Fibroblast of lung (primary cell): Measurements from ENCODE around the gene ADCK1. TPM values are rescaled to one million over a fixed set of nuclear protein-coding genes. Genes with fewer than 3 reads are reported as not detected.

Experiments used
- DNase-seq, 2 donors: peaks; one replicate each; pipeline versions ENCODE4 v3.0.0 to v3.0.0-alpha.2; 2010; ENCODE audit warnings: low read depth in 2 of 2
- H2AFZ ChIP-seq: 2 replicates; pipeline ENCODE4 v1.5.1; 2012; ENCODE audit warnings: low read length, control low read depth, inconsistent platforms
- H3K27ac ChIP-seq: 2 replicates; pipeline ENCODE4 v1.5.1; 2011; ENCODE audit warnings: low read length, control low read depth; ENCODE audit not compliant: insufficient read depth
- H3K27me3 ChIP-seq: 2 replicates; pipeline ENCODE4 v1.5.1; 2011; ENCODE audit warnings: mild to moderate bottlenecking, low read length; ENCODE audit not compliant: control insufficient read depth, insufficient read depth
- H3K36me3 ChIP-seq: 2 replicates; pipeline ENCODE4 v1.5.1; 2011; ENCODE audit warnings: low read length; ENCODE audit not compliant: control insufficient read depth, insufficient read depth
- H3K4me1 ChIP-seq: 2 replicates; pipeline ENCODE4 v1.5.1; 2011; ENCODE audit warnings: low read length; ENCODE audit not compliant: control insufficient read depth, insufficient read depth; ENCODE audit errors: extremely low read depth
- H3K4me2 ChIP-seq: 2 replicates; pipeline ENCODE4 v1.5.1; 2011; ENCODE audit warnings: low read length, control low read depth; ENCODE audit not compliant: insufficient read depth; ENCODE audit errors: extremely low read depth
- H3K4me3 ChIP-seq, 4 experiments: fragments of 200-600 bp in 1 of 4; sonication (generic) in 1 of 4; replicated peaks in 1 of 4; 2 replicates each; pipeline ENCODE4 v1.5.1; 2011 to 2016; ENCODE audit warnings: low read length in 4 of 4, low read depth in 3 of 4, mild to moderate bottlenecking in 3 of 4, control low read depth in 2 of 4, inconsistent platforms in 1 of 4, mixed read lengths in 1 of 4; ENCODE audit not compliant: insufficient read depth in 1 of 4; ENCODE audit errors: control extremely low read depth in 1 of 4
- H3K79me2 ChIP-seq: 2 replicates; pipeline ENCODE4 v1.5.1; 2012; ENCODE audit warnings: mild to moderate bottlenecking, low read length, inconsistent platforms; ENCODE audit not compliant: control insufficient read depth, insufficient read depth
- H3K9ac ChIP-seq: 2 replicates; pipeline ENCODE4 v1.5.1; 2011; ENCODE audit warnings: mild to moderate bottlenecking, low read length, control low read depth; ENCODE audit not compliant: insufficient read depth
- H3K9me3 ChIP-seq: 2 replicates; pipeline ENCODE4 v1.5.1; 2012; ENCODE audit warnings: low read depth, low read length; ENCODE audit not compliant: control insufficient read depth, insufficient read depth
- H4K20me1 ChIP-seq: 2 replicates; pipeline ENCODE4 v1.5.1; 2011; ENCODE audit warnings: low read length; ENCODE audit not compliant: control insufficient read depth, insufficient read depth; ENCODE audit errors: extremely low read depth
- CTCF ChIP-seq, 2 donors: IDR thresholded peaks in 1 of 2; conservative IDR thresholded peaks in 1 of 2; 1 replicate in 1 of 2; 2 replicates in 1 of 2; pipeline ENCODE4 v1.5.1; 2011 to 2012; ENCODE audit warnings: low read length in 2 of 2, control low read depth in 1 of 2, inconsistent platforms in 1 of 2, low read depth in 1 of 2, mild to moderate bottlenecking in 1 of 2
- EZH2 ChIP-seq: IDR thresholded peaks from 2 replicates; pipeline ENCODE4 v1.5.1; 2012; ENCODE audit warnings: low read length, control low read depth, mild to moderate bottlenecking; ENCODE audit errors: missing control alignments
- polyA plus RNA-seq, 2 donors: library from polyadenylated mRNA; depleted of rRNA in 1 of 2; stranded (reverse) in 1 of 2; unstranded in 1 of 2; fragments of >200 nt; gene quantifications; 2 replicates each; pipeline ENCODE4 v1.2.1, GENCODE V29; 2011 to 2012; ENCODE audit warnings: missing spikeins in 1 of 2
- total RNA-seq: library from RNA; depleted of rRNA; stranded (reverse); fragments of >200 nt; gene quantifications from 2 replicates; pipeline ENCODE4 v1.2.1, GENCODE V29; 2014

The ADCK1 gene
- total and polyA plus RNA-seq, 2 donors (not counting 1 experiment from before 2014, with no cell fraction given), result 4.6 to 4.8 TPM

- Histone ChIP-seq H3K79me2 (no peaks in the 10 kb centered on the region), H4K20me1 (no peaks in the 10 kb centered on the region), H2AFZ (no peak overlapping the region), H3K36me3 (no peaks in the 10 kb centered on the region), H3K27ac (no peak overlapping the region), H3K4me3 (no peak overlapping the region), H3K4me2 (no peak overlapping the region), H3K9me3 (no peaks in the 10 kb centered on the region), H3K4me1 (peaks cover 3% of the 10 kb centered on the region), H3K27me3 (no peaks in the 10 kb centered on the region), H3K9ac (no peak overlapping the region)
- no peak for DNase-seq
- TF ChIP-seq CTCF (conservative IDR thresholded peaks at IDR 0.05 in 1 of 2, IDR thresholded peaks at IDR 0.05 in 1 of 2; ENCODE audit: low read depth in 1 of 2, low read length in 2 of 2) (no peak), EZH2 (no peak)
Observed at GRCh38 chr14:77880056-77880455, 80.1 kb downstream of the ADCK1 start.

- H3K9me3 ChIP-seq, result no peaks in the 10 kb centered on the region
- H3K4me1 ChIP-seq, result peaks cover 3% of the 10 kb centered on the region
- no peak overlapping the region for H3K9ac ChIP-seq
- H4K20me1 ChIP-seq, result no peaks in the 10 kb centered on the region
- no peaks in the 10 kb centered on the region for H3K79me2 ChIP-seq
- H3K4me3 ChIP-seq, result no peak overlapping the region
- H3K4me2 ChIP-seq, result no peak overlapping the region
- DNase-seq, result no peak
- TF ChIP-seq CTCF (conservative IDR thresholded peaks at IDR 0.05 in 1 of 2, IDR thresholded peaks at IDR 0.05 in 1 of 2; ENCODE audit: low read depth in 1 of 2, low read length in 2 of 2) (no peak), EZH2 (no peak)
- no peak overlapping the region for H2AFZ ChIP-seq
- no peaks in the 10 kb centered on the region for H3K27me3 ChIP-seq
- no peak overlapping the region for H3K27ac ChIP-seq
- H3K36me3 ChIP-seq, result no peaks in the 10 kb centered on the region
Observed at GRCh38 chr14:77882098-77882497, 82.2 kb downstream of the ADCK1 start.

GRCh38 chr14:77882636-77883035 lies 82.7 kb downstream of the ADCK1 start:
- TF ChIP-seq EZH2, result no peak
- no peak for TF ChIP-seq CTCF (conservative IDR thresholded peaks at IDR 0.05 in 1 of 2, IDR thresholded peaks at IDR 0.05 in 1 of 2; ENCODE audit: low read depth in 1 of 2, low read length in 2 of 2)
- Histone ChIP-seq H3K4me1 (peaks cover 3% of the 10 kb centered on the region), H3K4me3 (no peak overlapping the region), H3K36me3 (no peaks in the 10 kb centered on the region), H3K9ac (no peak overlapping the region), H3K27ac (no peak overlapping the region), H3K79me2 (no peaks in the 10 kb centered on the region), H3K27me3 (no peaks in the 10 kb centered on the region), H3K9me3 (no peaks in the 10 kb centered on the region), H2AFZ (no peak overlapping the region), H3K4me2 (no peak overlapping the region), H4K20me1 (no peaks in the 10 kb centered on the region)
- peak in 1 of 2 donors; percentile 9 for DNase-seq
